Measurements from ENCODE around the gene INPP1. TPM values are rescaled to one million over a fixed set of nuclear protein-coding genes. Genes with fewer than 3 reads are reported as not detected.
"Not testable (repeated sequence)": the region's sequence is repeated elsewhere in the genome, so short reads cannot be mapped to it uniquely, and the experiment has no call there.

INPP1 gene, protein sequence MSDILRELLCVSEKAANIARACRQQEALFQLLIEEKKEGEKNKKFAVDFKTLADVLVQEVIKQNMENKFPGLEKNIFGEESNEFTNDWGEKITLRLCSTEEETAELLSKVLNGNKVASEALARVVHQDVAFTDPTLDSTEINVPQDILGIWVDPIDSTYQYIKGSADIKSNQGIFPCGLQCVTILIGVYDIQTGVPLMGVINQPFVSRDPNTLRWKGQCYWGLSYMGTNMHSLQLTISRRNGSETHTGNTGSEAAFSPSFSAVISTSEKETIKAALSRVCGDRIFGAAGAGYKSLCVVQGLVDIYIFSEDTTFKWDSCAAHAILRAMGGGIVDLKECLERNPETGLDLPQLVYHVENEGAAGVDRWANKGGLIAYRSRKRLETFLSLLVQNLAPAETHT
- total RNA-seq = 6.3 and 7.1 TPM in 2 replicates

DNA sequence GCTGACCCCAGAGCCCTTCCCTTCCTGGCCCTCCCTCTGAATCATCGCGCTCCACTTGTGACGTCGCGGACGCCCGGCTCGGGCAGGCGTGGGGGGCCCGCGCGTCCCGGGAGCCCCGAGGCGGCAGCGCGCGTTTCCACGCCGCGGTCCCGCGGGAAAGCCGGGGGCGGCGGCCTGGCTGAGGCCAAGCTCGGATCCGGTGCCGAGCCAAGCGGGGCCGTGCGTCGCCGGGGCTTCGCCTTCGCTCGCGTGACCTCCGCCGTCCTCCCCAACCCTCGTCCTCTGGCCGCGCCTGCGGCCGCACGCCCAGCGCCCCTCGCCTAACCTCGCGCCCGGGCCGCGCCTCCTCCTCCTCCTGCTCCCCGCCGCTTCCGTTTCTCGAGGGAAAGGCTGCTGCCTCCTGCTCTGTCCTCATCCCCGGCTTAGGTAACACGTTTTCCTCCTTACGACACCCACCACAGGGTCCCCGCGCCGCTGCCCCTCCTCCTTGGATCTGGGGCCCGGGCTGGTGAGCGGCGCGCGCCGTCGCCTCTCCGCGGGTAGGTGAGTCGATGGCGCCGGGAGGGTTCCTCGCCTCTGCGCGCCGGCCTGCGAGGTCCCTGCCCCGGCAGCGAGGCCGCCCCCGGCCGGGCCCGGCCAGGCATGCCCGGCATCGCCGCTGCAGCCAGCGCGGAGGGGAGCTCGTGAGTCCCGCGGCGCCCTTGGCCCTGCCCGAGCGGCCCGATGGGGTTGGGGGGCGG lies at the start of gene INPP1:
Gene INPP1 (plus strand): TSS at position 54 of the 740 bp plus-strand sequence. CDS start 16,514 bp downstream, outside the sequence.
- H3K4me3 ChIP-seq (ENCODE audit: low read depth, low read length) = peak within 1 kb of the TSS; percentile 59
- DNase-seq (ENCODE audit: low read depth) = no peak
- no peaks in the 10 kb centered on the region for H3K27me3 ChIP-seq (ENCODE audit: control insufficient read depth, insufficient read depth, low read length)
- TF ChIP-seq, protein P1, sequence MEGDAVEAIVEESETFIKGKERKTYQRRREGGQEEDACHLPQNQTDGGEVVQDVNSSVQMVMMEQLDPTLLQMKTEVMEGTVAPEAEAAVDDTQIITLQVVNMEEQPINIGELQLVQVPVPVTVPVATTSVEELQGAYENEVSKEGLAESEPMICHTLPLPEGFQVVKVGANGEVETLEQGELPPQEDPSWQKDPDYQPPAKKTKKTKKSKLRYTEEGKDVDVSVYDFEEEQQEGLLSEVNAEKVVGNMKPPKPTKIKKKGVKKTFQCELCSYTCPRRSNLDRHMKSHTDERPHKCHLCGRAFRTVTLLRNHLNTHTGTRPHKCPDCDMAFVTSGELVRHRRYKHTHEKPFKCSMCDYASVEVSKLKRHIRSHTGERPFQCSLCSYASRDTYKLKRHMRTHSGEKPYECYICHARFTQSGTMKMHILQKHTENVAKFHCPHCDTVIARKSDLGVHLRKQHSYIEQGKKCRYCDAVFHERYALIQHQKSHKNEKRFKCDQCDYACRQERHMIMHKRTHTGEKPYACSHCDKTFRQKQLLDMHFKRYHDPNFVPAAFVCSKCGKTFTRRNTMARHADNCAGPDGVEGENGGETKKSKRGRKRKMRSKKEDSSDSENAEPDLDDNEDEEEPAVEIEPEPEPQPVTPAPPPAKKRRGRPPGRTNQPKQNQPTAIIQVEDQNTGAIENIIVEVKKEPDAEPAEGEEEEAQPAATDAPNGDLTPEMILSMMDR (IDR thresholded peaks at IDR 0.05; ENCODE audit: insufficient read depth, low read length, poor library complexity, severe bottlenecking) = no peak
- no peaks in the 10 kb centered on the region for H3K36me3 ChIP-seq (ENCODE audit: control insufficient read depth, insufficient read depth, low read length)

DNA sequence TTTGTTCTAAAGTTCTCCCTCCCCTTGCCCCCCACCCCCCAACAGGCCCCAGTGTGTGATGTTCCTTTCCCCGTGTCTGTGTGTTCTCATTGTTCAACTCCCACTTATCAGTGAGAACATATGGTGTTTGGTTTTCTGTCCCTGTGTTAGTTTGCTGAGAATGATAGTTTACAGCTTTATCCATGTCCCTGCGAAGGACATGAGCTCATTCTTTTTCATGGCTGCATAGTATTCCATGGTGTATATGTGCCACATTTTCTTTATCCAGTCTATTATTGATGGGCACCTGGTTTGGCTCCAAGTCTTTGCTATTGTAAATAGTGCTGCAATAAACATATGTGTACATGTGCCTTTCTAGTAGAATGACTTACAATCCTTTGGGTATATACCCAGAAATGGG lies 45.5 kb upstream of the INPP1 start:
- DNase-seq (ENCODE audit: low read depth); H3K27me3 ChIP-seq (ENCODE audit: control insufficient read depth, insufficient read depth, low read length); H3K36me3 ChIP-seq (ENCODE audit: control insufficient read depth, insufficient read depth, low read length); H3K4me3 ChIP-seq (ENCODE audit: low read depth, low read length): not testable (repeated sequence)

DNA sequence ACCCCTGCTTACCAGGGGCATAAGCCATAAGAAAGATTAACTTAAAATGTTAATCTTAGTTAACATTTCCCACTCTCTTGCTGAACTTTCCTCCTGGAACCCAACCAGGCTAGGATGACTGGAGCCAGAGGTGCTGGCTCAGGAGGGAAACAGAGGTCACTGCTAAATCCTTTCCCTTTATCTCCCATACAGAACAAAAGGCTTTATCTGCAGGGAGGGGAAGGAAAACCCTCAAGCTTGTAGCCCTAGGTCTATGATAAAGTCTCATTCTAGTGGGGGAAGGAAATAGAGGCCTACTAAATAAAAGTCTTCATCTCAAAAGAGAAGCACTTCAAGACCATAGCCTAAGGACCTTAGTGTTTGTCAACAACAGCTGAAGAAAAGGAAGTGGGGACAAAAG lies 42.4 kb upstream of the INPP1 start:
- TF ChIP-seq, protein P1 (IDR thresholded peaks at IDR 0.05; ENCODE audit: insufficient read depth, low read length, poor library complexity, severe bottlenecking) = no peak
- no peaks in the 10 kb centered on the region for H3K27me3 ChIP-seq (ENCODE audit: control insufficient read depth, insufficient read depth, low read length)
- no peak for DNase-seq (ENCODE audit: low read depth)
- H3K36me3 ChIP-seq (ENCODE audit: control insufficient read depth, insufficient read depth, low read length) = no peaks in the 10 kb centered on the region
- no peak overlapping the region for H3K4me3 ChIP-seq (ENCODE audit: low read depth, low read length)

DNA sequence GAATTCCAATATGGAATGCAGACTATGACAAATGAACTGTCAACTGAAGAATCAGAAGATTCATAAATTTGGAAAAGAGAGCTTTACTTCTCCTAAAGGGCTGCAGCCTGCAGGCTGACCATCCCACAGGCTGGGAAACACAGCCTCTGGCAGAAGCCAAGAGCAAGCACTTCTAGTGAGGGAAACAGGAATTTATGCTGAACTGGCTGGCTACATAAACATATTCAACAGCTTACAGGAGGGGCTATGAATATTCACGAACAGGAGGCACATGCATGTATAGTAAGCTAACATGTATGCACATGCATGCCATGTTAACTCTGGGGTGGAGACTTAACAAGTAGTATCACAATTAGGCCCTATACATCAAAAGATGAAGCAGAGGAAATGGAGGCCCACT lies 41.3 kb upstream of the INPP1 start:
- H3K27me3 ChIP-seq (ENCODE audit: control insufficient read depth, insufficient read depth, low read length) = no peaks in the 10 kb centered on the region

DNA sequence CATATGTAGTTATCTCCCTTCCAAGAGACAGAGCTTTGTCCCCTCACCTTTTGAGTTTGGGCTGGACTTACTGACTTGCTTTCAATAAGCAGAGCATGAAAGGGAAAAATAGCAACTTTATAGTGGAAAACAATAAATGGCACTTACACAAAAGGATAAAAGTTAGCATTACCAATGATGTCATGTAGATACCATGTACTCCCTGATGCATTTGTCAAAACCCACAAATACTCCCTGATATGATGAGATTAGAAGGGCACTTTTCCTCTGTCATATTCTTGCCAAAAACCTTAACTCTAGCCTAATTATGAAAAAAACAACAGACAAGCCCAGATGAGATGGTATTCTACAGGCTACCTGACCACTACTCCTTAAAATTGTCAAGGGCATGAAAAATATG lies 39.7 kb upstream of the INPP1 start:
- Histone ChIP-seq H3K27me3 (ENCODE audit: control insufficient read depth, insufficient read depth, low read length) (no peaks in the 10 kb centered on the region), H3K36me3 (ENCODE audit: control insufficient read depth, insufficient read depth, low read length) (no peaks in the 10 kb centered on the region), H3K4me3 (ENCODE audit: low read depth, low read length) (no peak overlapping the region)
- DNase-seq (ENCODE audit: low read depth) = no peak
- TF ChIP-seq, protein P1 (IDR thresholded peaks at IDR 0.05; ENCODE audit: insufficient read depth, low read length, poor library complexity, severe bottlenecking) = no peak

More for the DNA sequence above, 41.3 kb upstream of the INPP1 start:
- TF ChIP-seq, protein P1 (IDR thresholded peaks at IDR 0.05; ENCODE audit: insufficient read depth, low read length, poor library complexity, severe bottlenecking) = no peak
- Histone ChIP-seq H3K4me3 (ENCODE audit: low read depth, low read length) (no peak overlapping the region), H3K36me3 (ENCODE audit: control insufficient read depth, insufficient read depth, low read length) (no peaks in the 10 kb centered on the region)
- DNase-seq (ENCODE audit: low read depth) = no peak

DNA sequence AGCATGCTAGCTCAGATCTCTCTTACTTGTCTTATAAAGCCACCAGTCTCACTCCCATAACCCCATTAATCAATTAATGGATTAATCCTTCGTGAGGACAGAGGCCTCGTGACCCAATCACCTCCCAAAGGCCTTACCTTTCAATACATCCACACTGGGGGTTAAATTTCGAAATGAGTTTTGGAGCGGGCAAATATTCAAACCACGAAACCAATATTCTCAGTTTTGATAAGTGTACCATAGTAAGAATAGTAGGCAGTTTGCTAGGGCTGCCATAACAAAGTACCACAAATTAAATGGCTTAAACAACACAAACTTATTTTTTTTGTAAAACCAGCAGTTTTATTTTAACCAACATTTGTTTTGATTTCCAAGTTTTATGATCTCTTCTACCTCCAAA lies 39.0 kb upstream of the INPP1 start:
- Histone ChIP-seq H3K4me3 (ENCODE audit: low read depth, low read length) (no peak overlapping the region), H3K27me3 (ENCODE audit: control insufficient read depth, insufficient read depth, low read length) (no peaks in the 10 kb centered on the region), H3K36me3 (ENCODE audit: control insufficient read depth, insufficient read depth, low read length) (no peaks in the 10 kb centered on the region)
- TF ChIP-seq, protein P1 (IDR thresholded peaks at IDR 0.05; ENCODE audit: insufficient read depth, low read length, poor library complexity, severe bottlenecking) = no peak
- DNase-seq (ENCODE audit: low read depth) = no peak

Data from kidney epithelial cell (primary cell).